ENCODE results near the gene DUS4L. TPM values are rescaled to one million over a fixed set of nuclear protein-coding genes. Genes with fewer than 3 reads are reported as not detected.

DUS4L gene
- total RNA-seq, 1 donor from 2014 or later, result 14.2 TPM

DNA sequence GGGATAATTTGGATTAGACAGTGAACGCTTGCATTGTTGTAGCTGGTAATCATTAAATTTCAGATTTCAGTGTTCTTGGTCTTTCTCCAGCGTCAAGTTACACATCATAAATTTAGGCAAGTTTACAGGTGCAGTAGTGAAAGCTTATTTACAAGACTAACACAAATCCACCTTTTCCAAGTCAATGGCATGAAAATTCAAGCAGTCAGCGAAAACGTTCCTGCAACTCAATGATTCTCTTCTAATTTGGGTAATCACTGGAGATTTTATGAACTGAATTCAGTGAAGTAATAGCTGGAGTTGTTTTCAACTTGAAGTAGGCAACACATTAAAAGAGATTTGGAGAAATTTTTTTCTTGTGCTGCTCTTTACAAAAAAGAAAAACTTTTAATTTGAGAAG lies 34.2 kb downstream of the DUS4L start:
- H3K4me3 ChIP-seq (ENCODE audit: low read depth, low read length), result no peak overlapping the region
- DNase-seq (ENCODE audit: low read depth), result no peak
- TF ChIP-seq, protein P1, sequence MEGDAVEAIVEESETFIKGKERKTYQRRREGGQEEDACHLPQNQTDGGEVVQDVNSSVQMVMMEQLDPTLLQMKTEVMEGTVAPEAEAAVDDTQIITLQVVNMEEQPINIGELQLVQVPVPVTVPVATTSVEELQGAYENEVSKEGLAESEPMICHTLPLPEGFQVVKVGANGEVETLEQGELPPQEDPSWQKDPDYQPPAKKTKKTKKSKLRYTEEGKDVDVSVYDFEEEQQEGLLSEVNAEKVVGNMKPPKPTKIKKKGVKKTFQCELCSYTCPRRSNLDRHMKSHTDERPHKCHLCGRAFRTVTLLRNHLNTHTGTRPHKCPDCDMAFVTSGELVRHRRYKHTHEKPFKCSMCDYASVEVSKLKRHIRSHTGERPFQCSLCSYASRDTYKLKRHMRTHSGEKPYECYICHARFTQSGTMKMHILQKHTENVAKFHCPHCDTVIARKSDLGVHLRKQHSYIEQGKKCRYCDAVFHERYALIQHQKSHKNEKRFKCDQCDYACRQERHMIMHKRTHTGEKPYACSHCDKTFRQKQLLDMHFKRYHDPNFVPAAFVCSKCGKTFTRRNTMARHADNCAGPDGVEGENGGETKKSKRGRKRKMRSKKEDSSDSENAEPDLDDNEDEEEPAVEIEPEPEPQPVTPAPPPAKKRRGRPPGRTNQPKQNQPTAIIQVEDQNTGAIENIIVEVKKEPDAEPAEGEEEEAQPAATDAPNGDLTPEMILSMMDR (conservative IDR thresholded peaks at IDR 0.05; ENCODE audit: low read depth, low read length), result no peak

DNA sequence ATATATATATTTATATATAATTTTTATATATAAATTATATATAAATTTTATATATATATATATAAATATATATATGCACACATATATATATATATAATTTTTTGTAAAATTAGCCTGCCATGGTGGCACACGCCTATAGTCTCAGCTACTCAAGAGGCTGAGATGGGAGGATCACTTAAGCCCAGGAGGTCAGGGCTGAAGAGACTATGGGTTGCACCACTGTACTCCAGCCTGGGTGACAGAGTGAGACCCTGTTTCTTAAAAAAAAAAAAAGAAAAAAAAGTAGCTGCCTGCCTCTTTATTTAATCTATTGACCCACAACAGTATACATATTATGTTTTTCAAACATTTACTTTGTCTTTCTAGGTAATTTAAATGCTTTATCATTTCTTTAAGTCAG lies 35.5 kb downstream of the DUS4L start:
- H3K4me3 ChIP-seq (ENCODE audit: low read depth, low read length), result no peak overlapping the region
- TF ChIP-seq, protein P1 (conservative IDR thresholded peaks at IDR 0.05; ENCODE audit: low read depth, low read length), result no peak
- DNase-seq (ENCODE audit: low read depth), result no peak

DNA sequence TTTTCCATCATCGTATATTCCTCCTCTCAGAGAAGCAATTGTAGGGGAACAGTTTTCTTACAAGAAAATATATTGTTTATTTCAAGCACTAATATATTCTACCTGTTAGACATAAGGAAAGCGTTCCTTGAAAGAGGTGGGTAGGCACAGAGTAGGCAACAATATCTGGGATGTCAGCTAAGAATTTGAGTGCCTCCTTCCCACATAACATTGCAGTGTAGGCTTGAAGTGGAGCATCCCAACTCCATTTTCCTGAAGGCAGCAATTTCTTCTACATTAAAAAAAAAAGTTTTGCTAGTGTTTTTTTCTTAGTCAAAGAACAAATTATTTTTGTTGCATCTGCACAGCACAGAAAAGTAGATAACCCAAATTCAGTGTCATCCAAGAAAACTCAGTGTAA lies 37.0 kb downstream of the DUS4L start:
- TF ChIP-seq, protein P1 (conservative IDR thresholded peaks at IDR 0.05; ENCODE audit: low read depth, low read length), result no peak
- DNase-seq (ENCODE audit: low read depth), result no peak
- H3K4me3 ChIP-seq (ENCODE audit: low read depth, low read length), result no peak overlapping the region

DNA sequence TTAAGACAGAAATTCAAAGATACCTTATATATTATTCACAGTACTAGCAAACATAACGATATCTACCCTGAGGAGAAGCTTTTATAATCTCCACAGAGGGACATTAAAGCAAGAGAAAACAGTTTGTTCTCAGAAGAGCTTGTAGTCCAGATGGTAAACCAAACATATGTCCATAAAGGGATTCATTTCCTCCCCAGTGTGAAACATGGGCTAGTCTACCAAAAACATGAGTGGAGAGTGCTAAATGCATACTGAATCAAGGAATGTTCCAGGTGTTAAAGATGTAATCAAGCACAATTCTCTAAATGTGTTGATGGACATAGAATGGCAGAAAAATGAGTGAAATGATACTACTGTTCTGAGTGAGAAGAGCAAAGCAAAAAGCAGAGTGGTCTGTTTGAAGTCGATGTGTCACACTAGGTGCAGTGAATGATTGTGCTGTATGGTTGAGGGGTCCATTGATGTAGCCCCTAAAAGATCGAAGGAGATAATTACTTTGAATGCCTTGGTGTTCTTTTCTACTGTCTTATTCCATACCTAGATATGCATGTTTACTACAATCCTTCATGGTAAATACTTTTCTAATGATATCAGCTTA lies 41.5 kb downstream of the DUS4L start:
- no peak for DNase-seq (ENCODE audit: low read depth)
- TF ChIP-seq, protein P1 (conservative IDR thresholded peaks at IDR 0.05; ENCODE audit: low read depth, low read length), result no peak
- no peak overlapping the region for H3K4me3 ChIP-seq (ENCODE audit: low read depth, low read length)

DNA sequence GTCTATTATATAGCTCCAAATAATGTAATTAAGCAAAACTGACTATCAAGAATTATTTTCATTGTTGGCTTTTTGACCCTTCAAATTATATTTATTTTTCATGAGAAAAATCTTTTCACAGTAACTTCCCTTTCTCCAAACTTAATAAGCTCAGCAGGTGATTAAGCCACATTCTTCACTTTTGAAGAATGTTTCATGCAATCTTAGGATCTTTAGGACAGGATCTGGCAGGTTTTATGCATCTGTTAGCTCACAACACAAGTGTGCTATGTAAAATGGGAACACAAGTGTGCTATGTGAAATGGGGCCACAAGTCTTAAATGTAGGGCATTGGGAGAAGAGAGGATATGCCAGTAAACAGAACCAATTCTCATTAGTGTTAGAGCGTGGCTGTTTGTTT lies 42.5 kb downstream of the DUS4L start:
- no peak for DNase-seq (ENCODE audit: low read depth)
- TF ChIP-seq, protein P1 (conservative IDR thresholded peaks at IDR 0.05; ENCODE audit: low read depth, low read length), result no peak
- H3K4me3 ChIP-seq (ENCODE audit: low read depth, low read length), result no peak overlapping the region

DNA sequence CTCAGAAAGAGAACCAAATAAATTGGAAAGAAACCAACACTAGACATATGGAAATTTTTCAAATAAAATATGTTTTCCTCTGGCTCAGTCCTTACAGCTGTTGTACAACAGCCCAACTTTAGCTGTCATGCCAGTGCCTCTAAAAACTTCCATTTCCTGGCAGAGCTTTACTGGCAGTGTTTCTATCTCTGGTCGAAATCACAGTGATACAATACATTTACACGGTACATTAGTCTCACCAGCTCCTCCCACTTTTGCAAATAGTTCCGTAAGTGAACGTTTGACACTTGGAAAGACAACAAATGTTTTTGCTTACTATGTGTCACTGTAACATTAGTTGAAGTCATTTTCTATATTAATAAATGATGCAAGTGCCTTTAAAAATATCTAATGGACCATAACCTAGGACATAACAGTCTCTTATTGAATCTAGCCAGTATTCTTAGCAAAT lies 46.1 kb downstream of the DUS4L start:
- no peak for DNase-seq (ENCODE audit: low read depth)
- TF ChIP-seq, protein P1 (conservative IDR thresholded peaks at IDR 0.05; ENCODE audit: low read depth, low read length), result no peak

DNA sequence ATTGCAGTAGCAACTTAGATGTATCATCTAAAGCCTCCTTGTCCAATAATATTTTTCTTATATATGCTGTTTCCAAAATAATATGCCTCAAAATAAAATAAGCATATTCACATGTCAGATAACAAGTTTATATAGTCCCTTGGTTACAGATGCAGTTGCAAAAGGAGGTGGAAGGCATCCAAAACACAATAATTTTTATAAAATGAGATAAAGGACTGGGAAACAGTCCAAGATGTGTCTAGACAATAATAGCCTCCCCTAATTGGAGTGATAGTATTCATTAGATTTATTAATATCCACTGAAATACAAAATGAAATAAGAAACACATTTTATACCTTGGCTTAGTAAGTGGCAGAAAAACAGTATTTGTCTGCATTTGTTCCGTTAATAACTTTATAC lies 46.6 kb downstream of the DUS4L start:
- TF ChIP-seq, protein P1 (conservative IDR thresholded peaks at IDR 0.05; ENCODE audit: low read depth, low read length), result no peak
- no peak for DNase-seq (ENCODE audit: low read depth)
- H3K4me3 ChIP-seq (ENCODE audit: low read depth, low read length), result no peak overlapping the region

More for the DNA sequence above, 46.1 kb downstream of the DUS4L start:
- H3K4me3 ChIP-seq (ENCODE audit: low read depth, low read length), result no peak overlapping the region
